HUES64 (cell line): ENCODE results near the gene EGFL7.

Experiments
- H3K27ac ChIP-seq: 2 replicates; pipeline ENCODE4 v1.7.0; 2013; ENCODE audit warnings: low read depth, low read length, inconsistent platforms
- H3K27me3 ChIP-seq: 2 replicates; pipeline ENCODE4 v1.6.1; 2013; ENCODE audit warnings: mild to moderate bottlenecking, low read length; ENCODE audit not compliant: insufficient read depth
- H3K36me3 ChIP-seq: 2 replicates; pipeline ENCODE4 v1.6.1; 2013; ENCODE audit warnings: mild to moderate bottlenecking, low read length; ENCODE audit not compliant: insufficient read depth
- H3K4me1 ChIP-seq: 2 replicates; pipeline ENCODE4 v1.6.1; 2013; ENCODE audit warnings: mild to moderate bottlenecking, low read length, moderate library complexity; ENCODE audit not compliant: insufficient read depth
- H3K4me3 ChIP-seq: 2 replicates; pipeline ENCODE4 v1.5.1; 2013; ENCODE audit warnings: mild to moderate bottlenecking, low read length, moderate library complexity
- H3K9ac ChIP-seq: 2 replicates; pipeline ENCODE4 v1.6.1; 2013; ENCODE audit warnings: mild to moderate bottlenecking, low read depth, low read length
- H3K9me3 ChIP-seq: 2 replicates; pipeline ENCODE4 v1.6.1; 2013; ENCODE audit warnings: low read depth, low read length; ENCODE audit not compliant: insufficient read depth
- WGBS: fragments of 150-250, 120-280 bp; methylation state at CpG from one replicate; pipeline ENCODE4 v1.1.7; 2013; ENCODE audit warnings: missing lambda C conversion rate; 5-methylcytosine and 5-hydroxymethylcytosine counted together

The EGFL7 gene

GRCh38 chr9:136688274-136689107 lies 25.8 kb downstream of the EGFL7 start:
- Histone ChIP-seq H3K9ac (no peak overlapping the region), H3K27ac (no peak overlapping the region; the same call in 1 of the 2 replicates), H3K4me1 (peaks cover 12% of the 10 kb centered on the region; the same call in 1 of the 2 replicates), H3K9me3 (no peaks in the 10 kb centered on the region), H3K27me3 (peaks cover 20% of the 10 kb centered on the region), H3K4me3 (peak overlapping the region; percentile 41; the same call in 1 of the 2 replicates), H3K36me3 (no peaks in the 10 kb centered on the region)
- WGBS: 56% methylated on average over 21 of the region's 21 CpGs

DNA sequence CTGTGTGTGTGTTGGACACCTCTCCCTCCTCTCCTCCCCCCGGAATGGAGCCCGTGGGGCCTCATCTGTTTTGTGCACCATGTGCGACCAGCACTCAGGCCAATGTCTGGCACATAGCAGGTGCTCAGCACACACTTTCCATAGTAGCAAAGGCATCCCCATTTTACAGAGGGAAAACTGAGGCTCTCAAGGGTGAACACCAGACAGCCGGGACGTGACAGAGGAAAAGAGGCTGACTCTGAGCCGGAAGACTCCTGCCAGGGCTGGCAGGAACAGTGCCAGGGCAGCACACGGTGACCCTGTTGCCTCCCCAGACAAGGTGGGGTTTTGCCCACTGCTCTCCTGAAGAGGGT lies 26.4 kb downstream of the EGFL7 start:
- WGBS: 91% methylated on average over 7 of the region's 7 CpGs

GRCh38 chr9:136690104-136690805 lies 27.5 kb downstream of the EGFL7 start:
- Histone ChIP-seq H3K27ac (no peak overlapping the region), H3K4me1 (peaks cover 15% of the 10 kb centered on the region), H3K9ac (no peak overlapping the region), H3K27me3 (peaks cover 20% of the 10 kb centered on the region), H3K9me3 (no peaks in the 10 kb centered on the region), H3K36me3 (no peaks in the 10 kb centered on the region), H3K4me3 (no peak overlapping the region)
- 94% methylated on average over 25 of the region's 25 CpGs for WGBS

More for the DNA sequence above, 26.4 kb downstream of the EGFL7 start:
- H3K27ac ChIP-seq: no peak overlapping the region
- no peaks in the 10 kb centered on the region for H3K36me3 ChIP-seq
- no peaks in the 10 kb centered on the region for H3K9me3 ChIP-seq
- H3K4me3 ChIP-seq: no peak overlapping the region
- no peak overlapping the region for H3K9ac ChIP-seq
- H3K27me3 ChIP-seq: peaks cover 20% of the 10 kb centered on the region
- peaks cover 14% of the 10 kb centered on the region for H3K4me1 ChIP-seq

- Histone ChIP-seq H3K4me3 (no peak overlapping the region), H3K9ac (no peak overlapping the region), H3K4me1 (peaks cover 13% of the 10 kb centered on the region), H3K27ac (no peak overlapping the region), H3K27me3 (peaks cover 16% of the 10 kb centered on the region), H3K9me3 (no peaks in the 10 kb centered on the region), H3K36me3 (no peaks in the 10 kb centered on the region)
- WGBS: 92% methylated on average over 15 of the region's 15 CpGs
Measured at GRCh38 chr9:136690806-136691261, 28.1 kb downstream of the EGFL7 start.

DNA sequence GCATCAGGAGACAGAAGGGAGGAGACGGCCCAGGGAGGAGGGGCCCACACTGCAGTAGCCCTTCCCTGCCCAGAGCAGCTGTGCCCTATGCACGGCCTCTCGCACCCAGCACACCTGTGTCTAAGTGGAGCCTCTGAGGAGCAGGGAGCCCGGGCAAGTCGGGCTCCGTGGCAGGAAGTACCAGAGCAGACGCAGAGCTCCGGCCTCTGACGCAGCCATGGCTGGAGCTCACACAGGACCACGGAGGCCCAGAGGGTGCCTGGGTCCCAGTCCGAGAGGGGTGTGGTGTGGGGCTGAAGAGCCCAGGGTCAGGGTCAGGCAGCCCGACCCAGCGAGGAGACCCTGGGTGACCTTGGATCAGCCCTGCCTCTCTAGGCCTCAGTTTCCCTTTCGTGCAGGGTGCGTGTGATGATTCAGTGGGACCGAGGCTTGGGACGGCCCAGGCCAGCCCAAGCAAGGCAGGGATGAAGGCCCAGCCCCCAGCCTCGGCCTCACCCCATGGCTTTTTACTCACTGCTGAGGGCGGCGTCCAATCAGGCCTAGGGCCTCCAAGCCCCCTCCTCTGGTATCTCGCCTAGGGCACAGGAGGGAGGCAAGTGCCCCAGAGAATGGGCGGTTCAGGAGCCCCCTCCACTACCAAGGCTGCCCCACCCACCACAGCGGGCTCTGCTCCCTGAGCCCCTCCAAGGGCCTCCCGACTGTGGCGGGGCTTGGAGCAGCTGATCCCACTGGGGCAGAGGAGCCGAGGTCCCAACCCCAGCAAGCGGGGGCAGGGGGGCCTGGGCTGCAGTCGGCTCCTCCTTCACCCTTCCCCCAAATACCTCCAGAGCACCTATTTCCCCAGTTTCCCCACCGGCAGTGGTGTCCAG lies 28.8 kb downstream of the EGFL7 start:
- H3K27me3 ChIP-seq: peaks cover 9% of the 10 kb centered on the region
- H3K9me3 ChIP-seq: no peaks in the 10 kb centered on the region
- no peaks in the 10 kb centered on the region for H3K36me3 ChIP-seq
- 72% methylated on average over 29 of the region's 29 CpGs for WGBS
- no peak overlapping the region for H3K4me3 ChIP-seq
- H3K4me1 ChIP-seq: peaks cover 10% of the 10 kb centered on the region
- H3K9ac ChIP-seq: no peak overlapping the region
- H3K27ac ChIP-seq: no peak overlapping the region

DNA sequence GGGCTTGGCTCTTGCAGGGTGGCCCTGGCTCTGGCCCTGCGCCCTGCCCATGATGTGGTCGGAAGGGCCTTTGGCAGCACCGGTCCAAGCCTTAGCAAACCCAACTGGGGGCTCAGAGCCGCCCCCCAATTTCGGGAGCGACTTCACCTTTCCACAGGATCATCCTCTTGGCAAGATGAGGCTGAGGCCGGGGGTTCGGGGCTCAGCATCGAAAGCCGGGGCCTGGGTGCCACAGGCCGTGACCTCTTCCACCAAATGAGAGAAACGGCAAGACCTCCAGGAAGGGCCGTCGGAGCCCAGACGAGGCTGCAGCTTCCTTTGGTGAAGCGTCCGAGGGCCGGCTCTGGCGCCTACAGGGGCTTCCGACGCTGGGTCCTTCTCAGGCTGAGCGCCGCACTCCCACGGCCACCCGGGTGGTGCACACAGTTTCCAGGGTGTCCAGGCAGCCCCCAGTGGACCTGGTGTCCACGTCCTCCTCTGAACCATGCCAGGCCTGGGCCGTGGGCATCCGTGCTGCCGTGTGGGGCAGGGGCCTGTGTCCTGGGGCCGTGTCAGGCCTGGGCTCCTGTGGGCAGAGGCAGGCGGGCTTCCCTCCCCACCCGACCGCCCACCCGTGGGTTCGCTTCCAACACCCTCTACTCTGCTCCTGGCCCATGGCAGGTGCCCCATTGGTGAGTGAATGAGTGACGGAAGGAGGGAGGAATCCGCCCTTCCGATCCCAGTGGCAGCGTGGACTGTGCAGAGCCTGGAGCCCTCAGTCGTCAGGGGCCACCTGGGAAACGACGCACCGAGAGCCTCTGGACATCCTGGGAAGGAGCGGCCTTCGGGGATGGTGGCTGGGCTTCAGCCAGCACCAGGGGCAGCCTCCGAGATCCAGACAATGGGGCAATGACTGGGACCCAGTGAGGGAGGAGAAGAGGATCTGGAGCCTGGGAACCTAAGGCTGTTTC lies 29.7 kb downstream of the EGFL7 start:
- Histone ChIP-seq H3K27me3 (peaks cover 6% of the 10 kb centered on the region), H3K9ac (no peak overlapping the region), H3K36me3 (no peaks in the 10 kb centered on the region), H3K27ac (no peak overlapping the region), H3K4me1 (peaks cover 10% of the 10 kb centered on the region), H3K4me3 (no peak overlapping the region), H3K9me3 (no peaks in the 10 kb centered on the region)
- WGBS: 92% methylated on average over 44 of the region's 46 CpGs

- Histone ChIP-seq H3K27me3 (no peaks in the 10 kb centered on the region; the same call in 1 of the 2 replicates), H3K36me3 (no peaks in the 10 kb centered on the region), H3K9me3 (no peaks in the 10 kb centered on the region), H3K4me3 (no peak overlapping the region), H3K27ac (no peak overlapping the region), H3K9ac (no peak overlapping the region), H3K4me1 (peaks cover 10% of the 10 kb centered on the region)
- 94% methylated on average over 14 of the region's 14 CpGs for WGBS
Measured at GRCh38 chr9:136693135-136693489, 30.4 kb downstream of the EGFL7 start.

DNA sequence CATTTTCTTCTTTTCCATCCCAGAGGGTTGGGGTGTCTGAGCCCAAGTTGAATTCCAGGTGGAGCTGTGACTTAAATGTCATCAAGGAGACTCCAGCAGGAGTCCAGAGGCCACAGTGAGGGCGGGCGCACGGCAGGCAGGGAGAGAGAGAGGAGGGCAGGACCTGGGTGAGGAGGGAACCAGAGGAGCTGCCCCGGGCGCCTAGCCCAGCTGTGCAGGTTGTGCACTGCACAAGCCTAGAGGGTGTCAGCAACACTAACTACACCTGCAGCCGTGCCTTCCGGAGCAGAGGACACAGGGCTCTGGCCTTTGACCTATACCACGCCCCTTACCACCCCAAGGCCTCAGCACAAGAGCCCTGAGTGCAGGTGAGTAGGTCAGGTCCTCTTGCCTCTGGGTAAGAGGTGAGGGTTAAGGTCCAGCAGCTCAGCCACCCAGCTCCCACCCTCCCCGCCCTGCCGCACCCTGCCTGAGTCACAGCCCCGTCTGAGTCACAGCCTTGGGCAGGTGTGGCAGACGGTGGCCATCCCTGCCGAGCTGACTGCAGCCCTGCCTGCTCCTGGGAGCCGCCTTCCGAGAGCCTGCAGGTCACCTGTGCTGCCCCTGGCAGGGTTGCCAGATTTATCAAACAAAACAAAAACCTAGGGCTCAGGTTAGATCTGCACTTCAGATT lies 30.9 kb downstream of the EGFL7 start:
- no peak overlapping the region for H3K9ac ChIP-seq
- no peaks in the 10 kb centered on the region for H3K27me3 ChIP-seq
- no peak overlapping the region for H3K4me3 ChIP-seq
- H3K4me1 ChIP-seq: peaks cover 10% of the 10 kb centered on the region
- no peaks in the 10 kb centered on the region for H3K36me3 ChIP-seq
- H3K27ac ChIP-seq: no peak overlapping the region; the same call in 1 of the 2 replicates
- H3K9me3 ChIP-seq: no peaks in the 10 kb centered on the region
- 78% methylated on average over 15 of the region's 15 CpGs for WGBS

DNA sequence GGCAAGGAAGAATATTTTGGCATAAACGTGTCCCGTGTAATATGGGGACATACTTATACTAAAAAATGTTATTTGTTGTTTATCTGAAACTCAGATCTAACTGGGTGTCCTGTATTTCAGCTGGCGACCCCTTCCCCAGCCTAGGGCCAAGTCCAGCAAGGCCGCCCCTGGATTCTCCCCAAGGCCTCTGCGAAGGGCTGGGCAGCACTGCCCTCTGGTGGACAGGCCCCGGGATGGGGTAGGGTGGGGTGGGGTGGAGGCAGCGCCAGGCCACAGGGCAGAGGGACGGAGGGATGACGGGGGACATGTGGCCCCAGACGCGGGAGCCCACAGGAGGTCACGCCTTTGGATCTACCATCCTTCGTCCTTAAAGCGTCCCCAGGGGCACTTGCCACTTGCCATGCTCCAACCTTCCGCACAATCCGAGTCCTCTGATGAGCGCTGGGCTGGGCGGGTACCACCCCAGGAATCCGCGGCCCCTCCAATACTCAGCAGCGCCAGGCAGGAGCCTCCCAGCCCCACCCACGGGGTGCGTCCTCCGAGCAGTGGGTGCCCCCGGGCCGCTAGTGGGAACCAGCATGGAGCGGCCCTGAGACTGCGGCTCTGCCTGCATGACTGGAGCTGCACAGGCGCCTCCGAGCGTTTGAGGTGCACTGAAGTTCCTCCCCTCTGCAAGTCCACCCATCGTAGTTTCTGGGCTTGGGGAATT lies 31.6 kb downstream of the EGFL7 start:
- no peak overlapping the region; the same call in 1 of the 2 replicates for H3K27ac ChIP-seq
- no peaks in the 10 kb centered on the region for H3K27me3 ChIP-seq
- H3K9me3 ChIP-seq: no peaks in the 10 kb centered on the region
- H3K36me3 ChIP-seq: no peaks in the 10 kb centered on the region
- H3K4me3 ChIP-seq: no peak overlapping the region
- no peak overlapping the region for H3K9ac ChIP-seq
- peaks cover 10% of the 10 kb centered on the region for H3K4me1 ChIP-seq
- 62% methylated on average over 32 of the region's 32 CpGs for WGBS
